Heart right ventricle (tissue), 16 donors: ENCODE results near the gene CYP4B1. TPM values are rescaled to one million over a fixed set of nuclear protein-coding genes. Genes with fewer than 3 reads are reported as not detected.

Experiments
- ATAC-seq, 8 donors: fragments of 200-7000 bp; cut with Tn5 transposase; one replicate each; pipeline ENCODE4 v1.9.1; 2020; ENCODE audit warnings: mild to moderate bottlenecking in 8 of 8, moderate library complexity in 8 of 8, moderate number of reproducible peaks in 1 of 8
- DNase-seq, 2 donors: peaks; one replicate each; pipeline ENCODE4 v3.0.0-alpha.2; 2020
- H3K27ac ChIP-seq, 10 donors: fragments of 200-600 bp; sonication (generic) in 2 of 10; one replicate each; pipeline versions ENCODE4 v1.5.0 to v1.8.0; 2020 to 2022; ENCODE audit warnings: mild to moderate bottlenecking in 3 of 10
- H3K27me3 ChIP-seq, 7 donors: fragments of 200-600 bp; one replicate each; pipeline ENCODE4 v1.8.0; 2021 to 2022; ENCODE audit warnings: mild to moderate bottlenecking in 2 of 7
- H3K36me3 ChIP-seq, 9 donors: fragments of 200-600 bp; sonication (generic) in 1 of 9; one replicate each; pipeline versions ENCODE4 v1.5.0 to v1.8.0; 2020 to 2022; ENCODE audit warnings: mild to moderate bottlenecking in 2 of 9
- H3K4me1 ChIP-seq, 9 donors: fragments of 200-600 bp; sonication (generic) in 1 of 9; one replicate each; pipeline versions ENCODE4 v1.5.0 to v1.8.0; 2020 to 2022; ENCODE audit warnings: mild to moderate bottlenecking in 4 of 9
- H3K4me3 ChIP-seq, 10 donors: fragments of 200-600 bp; sonication (generic) in 2 of 10; one replicate each; pipeline versions ENCODE4 v1.5.0 to v1.8.0; 2020 to 2022; ENCODE audit warnings: mild to moderate bottlenecking in 7 of 10, moderate library complexity in 2 of 10
- H3K9me3 ChIP-seq, 11 donors: fragments of 200-600 bp in 10 of 11; sonication (generic) in 2 of 11; one replicate each; pipeline versions ENCODE4 v1.5.0 to v1.8.0; 2013 to 2022; ENCODE audit warnings: mild to moderate bottlenecking in 2 of 11, control low read depth in 1 of 11, moderate library complexity in 1 of 11
- WGBS, 2 donors: extraction: QIAGEN DNeasy Blood & Tissue Kit; methylation state at CpG; one replicate each; pipeline ENCODE4 v1.1.7; 2013; ENCODE audit warnings: inconsistent platforms in 1 of 2; 5-methylcytosine and 5-hydroxymethylcytosine counted together
- intact Hi-C, 10 donors: fragments of 100-400 bp; cut with DNase I; formaldehyde crosslinking; loops; one replicate each; pipeline versions ENCODE4 v1.11.1 to v1.14.2; 2022
- polyA plus RNA-seq, 2 donors: library from polyadenylated mRNA; stranded (reverse); fragments of 200-250 nt; gene quantifications; one replicate each; pipeline ENCODE4 v1.2.3, GENCODE V29; 2013
- total RNA-seq, 10 donors: library from RNA; stranded (reverse); fragmentation: NEBNext Ultra II Directional in 3 of 10; extraction: Animal tissue kit (Norgen Biotek cat#: 25700) in 3 of 10; gene quantifications; one replicate each; pipeline versions ENCODE4 v1.2.1 to v1.2.4, GENCODE V29; 2021 to 2023
- TF ChIP-seq, protein P1 (sequence below), 9 donors: fragments of 200-600 bp; sonication (generic) in 2 of 9; IDR thresholded peaks; one replicate each; pipeline versions ENCODE4 v1.5.0 to v1.8.0; 2021 to 2022; ENCODE audit warnings: antibody characterized with exemption in 9 of 9, mild to moderate bottlenecking in 5 of 9, moderate library complexity in 1 of 9
- donor health status: Arrhythmogenic right ventricular cardiomyopathy.
- donor health status: ischemic (EF 13 %, LVEDD 7.1; RV severe dilation, severe dysfunction).
- donor health status: healthy with polysubstance abuse.
- donor health status: DM: no; HTN: yes; CAD: no.
- donor health status: DM: no; HTN: no; CAD: no.
- donor health status: ischemic (EF 25% LVEDD 6.9; RV normal size, moderate dysfunction).
- donor health status: ischemic (EF 25% LVEDD 5.7; RV mildly dilated, moderate dysfunction).
- donor health status: healthy.
- donor health status: DM: yes; HTN: yes; CAD: no.
- donor health status: Ischemic cardiomyopathy.
- donor health status: ischemic (EF 35%, LVEDD 5.7; RV mildly dilated, moderate dysfunction).
- donor health status: nonischemic (EF 11% LVEDD 7.7; RV severe dilation, severe dysfunction).
- donor health status: DM: yes; HTN: yes; CAD: no.
- donor health status: PGD.
- donor health status: ischemic (EF 29% LVEDD 5.4; RV normal size, mild dysfunction).
- donor health status: nonischemic (EF 23%, LVEDD 6.1; RV moderate dilation, normal function).

CYP4B1 gene
- total and polyA plus RNA-seq, 12 donors: 0.77 to 33.2 (median 6.3) TPM

GRCh38 chr1:46755121-46755520 lies 43.7 kb upstream of the CYP4B1 start:
- no peak overlapping the region for H3K27ac ChIP-seq
- H3K4me1 ChIP-seq: no peaks in the 10 kb centered on the region
- intact Hi-C loops: loop anchor here in 1 of 10 donors (10.0 kb wide), 1 partner anchor 110 kb away; no protein-coding TSS in a partner anchor
- 85 to 91% methylated on average over 4 of the region's 4 CpGs for WGBS, 2 donors
- peaks cover 0 to 13% (median 3%) of the 10 kb centered on the region in 7 donors for H3K27me3 ChIP-seq
- ATAC-seq (no peak), DNase-seq (no peak)
- TF ChIP-seq, protein P1, sequence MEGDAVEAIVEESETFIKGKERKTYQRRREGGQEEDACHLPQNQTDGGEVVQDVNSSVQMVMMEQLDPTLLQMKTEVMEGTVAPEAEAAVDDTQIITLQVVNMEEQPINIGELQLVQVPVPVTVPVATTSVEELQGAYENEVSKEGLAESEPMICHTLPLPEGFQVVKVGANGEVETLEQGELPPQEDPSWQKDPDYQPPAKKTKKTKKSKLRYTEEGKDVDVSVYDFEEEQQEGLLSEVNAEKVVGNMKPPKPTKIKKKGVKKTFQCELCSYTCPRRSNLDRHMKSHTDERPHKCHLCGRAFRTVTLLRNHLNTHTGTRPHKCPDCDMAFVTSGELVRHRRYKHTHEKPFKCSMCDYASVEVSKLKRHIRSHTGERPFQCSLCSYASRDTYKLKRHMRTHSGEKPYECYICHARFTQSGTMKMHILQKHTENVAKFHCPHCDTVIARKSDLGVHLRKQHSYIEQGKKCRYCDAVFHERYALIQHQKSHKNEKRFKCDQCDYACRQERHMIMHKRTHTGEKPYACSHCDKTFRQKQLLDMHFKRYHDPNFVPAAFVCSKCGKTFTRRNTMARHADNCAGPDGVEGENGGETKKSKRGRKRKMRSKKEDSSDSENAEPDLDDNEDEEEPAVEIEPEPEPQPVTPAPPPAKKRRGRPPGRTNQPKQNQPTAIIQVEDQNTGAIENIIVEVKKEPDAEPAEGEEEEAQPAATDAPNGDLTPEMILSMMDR (IDR thresholded peaks at IDR 0.05): no peak
- H3K36me3 ChIP-seq: no peaks in the 10 kb centered on the region
- H3K4me3 ChIP-seq: no peak overlapping the region
- no peaks in the 10 kb centered on the region for H3K9me3 ChIP-seq

DNA sequence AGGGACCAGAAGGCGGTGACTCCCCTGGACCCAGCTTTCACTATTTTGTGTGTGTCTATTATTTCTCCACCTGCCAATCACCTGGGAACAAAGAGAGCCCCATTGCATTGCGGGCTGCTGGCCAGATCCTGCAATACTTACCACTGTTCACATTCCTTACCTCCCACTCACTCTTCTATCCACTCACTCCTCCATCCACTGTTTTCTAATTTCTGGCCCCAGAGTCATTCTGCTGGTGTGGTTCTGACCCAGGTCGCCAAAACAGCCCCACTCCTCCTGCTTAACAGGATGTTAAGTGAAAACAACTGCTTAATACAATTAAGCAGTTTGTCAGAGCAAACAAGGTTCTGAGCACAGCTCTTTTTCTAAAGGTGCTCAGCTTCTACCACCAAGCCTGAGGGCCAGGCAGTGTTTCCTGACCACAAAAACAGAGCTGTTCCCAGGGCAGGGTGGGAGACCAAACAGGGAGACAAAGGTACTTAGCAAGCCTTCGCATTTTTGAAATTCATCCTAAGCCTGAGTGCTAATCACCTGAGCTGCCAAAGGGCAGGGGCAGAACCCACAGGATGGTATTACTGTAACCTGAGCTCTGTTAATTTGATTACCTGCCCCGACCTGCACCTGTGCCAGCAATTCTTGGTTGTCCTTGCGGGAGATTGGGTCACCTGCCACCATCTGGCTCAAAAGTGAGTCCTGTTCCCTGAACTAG lies 41.4 kb upstream of the CYP4B1 start:
- intact Hi-C loops: loop anchor here in 1 of 10 donors (10.0 kb wide), 1 partner anchor 107 kb away; no protein-coding TSS in a partner anchor
- 45 to 57% methylated on average over 6 of the region's 6 CpGs for WGBS, 2 donors
- Histone ChIP-seq H3K27ac (no peak overlapping the region), H3K27me3 (peaks cover 0 to 23% (median 3%) of the 10 kb centered on the region in 7 donors), H3K4me1 (no peaks in the 10 kb centered on the region), H3K4me3 (no peak overlapping the region), H3K9me3 (peaks cover 0 to 2% (median 0%) of the 10 kb centered on the region in 11 donors), H3K36me3 (no peaks in the 10 kb centered on the region)
- DNase-seq: no peak
- peak in 1 of 8 donors; percentile 60 for ATAC-seq
- TF ChIP-seq, protein P1 (IDR thresholded peaks at IDR 0.05): no peak

DNA sequence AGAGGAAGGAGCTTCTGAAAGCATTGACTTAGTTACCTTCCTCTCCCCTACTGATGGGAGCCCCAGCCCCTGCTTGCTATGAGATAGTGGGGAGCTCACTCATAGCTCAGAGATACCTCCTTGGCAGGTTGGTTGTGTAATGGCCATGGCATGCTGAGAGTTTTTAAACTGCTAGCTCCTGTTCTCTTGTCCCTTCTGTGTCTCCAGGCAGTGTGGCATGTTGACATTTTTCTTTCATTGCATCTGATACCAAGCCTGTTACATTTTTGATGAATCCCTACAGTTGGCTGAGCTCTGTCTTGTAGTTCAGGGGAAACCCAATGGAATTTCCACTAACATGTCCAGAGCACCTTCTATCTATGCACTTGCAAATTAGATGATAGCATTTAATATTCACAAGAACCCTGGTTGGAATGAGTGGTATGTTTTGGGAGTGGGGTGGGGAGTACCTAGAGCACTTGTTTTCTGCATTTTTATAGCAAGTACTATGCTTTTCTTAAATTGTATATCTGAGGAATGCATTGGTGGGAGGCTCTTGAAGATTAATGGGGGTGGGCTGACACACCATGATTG lies 40.8 kb upstream of the CYP4B1 start:
- DNase-seq (no peak), ATAC-seq (no peak)
- TF ChIP-seq, protein P1 (IDR thresholded peaks at IDR 0.05): no peak
- Histone ChIP-seq H3K36me3 (no peaks in the 10 kb centered on the region), H3K27ac (no peak overlapping the region), H3K27me3 (peaks cover 0 to 23% (median 3%) of the 10 kb centered on the region in 7 donors), H3K9me3 (peaks cover 0 to 8% (median 0%) of the 10 kb centered on the region in 11 donors), H3K4me3 (no peak overlapping the region), H3K4me1 (no peaks in the 10 kb centered on the region)
- intact Hi-C loops: loop anchor here in 1 of 10 donors (10.0 kb wide), 1 partner anchor 107 kb away; no protein-coding TSS in a partner anchor

DNA sequence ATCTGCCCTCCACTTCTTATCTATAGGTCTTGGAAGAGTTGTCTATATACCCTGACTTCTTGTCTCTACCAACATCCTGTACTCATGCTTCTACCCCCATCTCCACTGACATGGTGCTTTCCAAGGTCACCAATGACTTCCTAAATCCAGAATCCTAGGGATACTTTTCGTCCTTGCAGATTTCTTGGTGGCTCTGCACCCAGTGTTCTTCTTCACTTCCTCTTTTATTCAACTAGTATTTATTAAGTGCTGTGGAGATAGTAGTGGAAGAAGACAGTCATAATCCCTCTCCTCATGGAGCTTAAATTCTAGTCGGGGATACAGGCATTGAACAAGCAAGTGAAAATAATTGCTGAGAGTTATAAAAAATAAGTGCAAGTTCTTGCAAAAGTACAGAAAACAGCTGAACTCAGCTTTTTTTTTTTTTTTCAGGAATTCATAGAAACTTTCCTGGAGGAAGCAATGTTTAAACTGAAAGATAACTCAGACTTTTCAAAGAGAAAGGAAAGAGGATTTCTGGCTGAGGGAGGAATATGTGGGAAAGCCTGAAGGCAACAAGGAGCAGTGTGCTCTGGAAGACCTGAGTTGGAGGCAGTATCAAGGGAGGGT lies 38.2 kb upstream of the CYP4B1 start:
- intact Hi-C loops: no loop called here
- H3K36me3 ChIP-seq: no peaks in the 10 kb centered on the region
- peaks cover 0 to 29% (median 5%) of the 10 kb centered on the region in 7 donors for H3K27me3 ChIP-seq

More for the DNA sequence above, 38.2 kb upstream of the CYP4B1 start:
- Histone ChIP-seq H3K27ac (no peak overlapping the region), H3K9me3 (peaks cover 0 to 9% (median 0%) of the 10 kb centered on the region in 11 donors), H3K4me3 (no peak overlapping the region), H3K4me1 (no peaks in the 10 kb centered on the region)
- TF ChIP-seq, protein P1 (IDR thresholded peaks at IDR 0.05): no peak
- WGBS, 2 donors: 73 to 77% methylated on average over 2 of the region's 2 CpGs
- no peak for ATAC-seq
- DNase-seq: no peak
